HCT116 (cell line): Measurements from ENCODE around the gene TPM2. TPM values are rescaled to one million over a fixed set of nuclear protein-coding genes. Genes with fewer than 3 reads are reported as not detected.

ENCODE experiments used
- ATAC-seq: fragments of 200-7000 bp; cut with Tn5 transposase; 2 replicates; pipeline ENCODE4 v1.9.1; 2020; ENCODE audit warnings: mild to moderate bottlenecking, moderate library complexity
- BruUV-seq: library from RNA; stranded (reverse); fragments of 400-500 nt; replicated peaks from 2 replicates; lab custom pipeline; 2021; lab: Mats Ljungman, UMichigan
- CTCF ChIA-PET: fragments of 300-600 bp; sonication (Branson Sonifier 250); formaldehyde crosslinking; loops from one replicate; lab custom pipeline; 2021; ENCODE audit warnings: antibody characterized with exemption; lab: Charles Lee
- POLR2A ChIA-PET: fragments of 300-600, 350-600 bp; sonication (Branson Sonifier 250); formaldehyde crosslinking; loops from one replicate; lab custom pipeline; 2021; ENCODE audit warnings: antibody characterized with exemption; lab: Charles Lee
- RAD21 ChIA-PET, 2 experiments: fragments of 300-600 bp; sonication (Branson Sonifier 250); formaldehyde crosslinking; loops; one replicate each; lab custom pipeline; 2023; ENCODE audit warnings: low total read pairs in 2 of 2; ENCODE audit not compliant: uncharacterized antibody in 2 of 2, unreplicated experiment in 2 of 2, low non-redundant PET in 1 of 2; lab: Charles Lee
- DNase-seq: peaks from one replicate; pipeline ENCODE4 v3.0.0-alpha.2; 2010; ENCODE audit warnings: low read depth, low spot score
- H2AFZ ChIP-seq: fragments of 200-600 bp; shearing (Covaris generic), sonication (generic); 2 replicates; pipeline ENCODE4 v1.6.1; 2017; ENCODE audit warnings: low read depth, mixed run types, mixed read lengths, antibody characterized with exemption, low read length; ENCODE audit not compliant: poor library complexity, severe bottlenecking
- H3K27ac ChIP-seq: 2 replicates; pipeline ENCODE4 v1.5.1; 2012; ENCODE audit warnings: low read depth, low read length
- H3K27me3 ChIP-seq: fragments of 200-600 bp; sonication (generic); 2 replicates; pipeline ENCODE4 v1.6.1; 2016; ENCODE audit warnings: mixed run types, low read length, mixed read lengths; ENCODE audit not compliant: insufficient read depth
- H3K36me3 ChIP-seq, 2 experiments: fragments of 200-500 bp in 1 of 2; fragments of 200-600 bp in 1 of 2; sonication (Bioruptor generic) in 1 of 2; sonication (generic) in 1 of 2; 2 replicates each; pipeline versions ENCODE4 v1.5.1 to v1.6.1; 2014 to 2016; ENCODE audit warnings: low read length in 2 of 2, inconsistent platforms in 1 of 2, mixed read lengths in 1 of 2, mixed run types in 1 of 2; ENCODE audit not compliant: insufficient read depth in 2 of 2, control insufficient read depth in 1 of 2
- H3K4me1 ChIP-seq, 2 experiments: fragments of 200-600 bp in 1 of 2; sonication (generic) in 1 of 2; 2 replicates each; pipeline versions ENCODE4 v1.5.1 to v1.6.1; 2012 to 2017; ENCODE audit warnings: low read length in 2 of 2, inconsistent platforms in 1 of 2, mild to moderate bottlenecking in 1 of 2, mixed read lengths in 1 of 2, mixed run types in 1 of 2, moderate library complexity in 1 of 2; ENCODE audit not compliant: insufficient read depth in 2 of 2, control insufficient read depth in 1 of 2
- H3K4me2 ChIP-seq: fragments of 200-600 bp; sonication (generic); 2 replicates; pipeline ENCODE4 v1.6.1; 2017; ENCODE audit warnings: mixed run types, low read length, mixed read lengths
- H3K4me3 ChIP-seq, 2 experiments: fragments of 200-600 bp in 1 of 2; sonication (generic) in 1 of 2; replicated peaks in 1 of 2; 2 replicates each; pipeline ENCODE4 v1.5.1; 2011 to 2016; ENCODE audit warnings: low read length in 2 of 2, control low read depth in 1 of 2, low read depth in 1 of 2, mild to moderate bottlenecking in 1 of 2, mixed read lengths in 1 of 2, mixed run types in 1 of 2
- H3K79me2 ChIP-seq: fragments of 200-600 bp; sonication (generic); 2 replicates; pipeline ENCODE4 v1.6.1; 2017; ENCODE audit warnings: mild to moderate bottlenecking, mixed run types, low read length, moderate library complexity, mixed read lengths; ENCODE audit not compliant: insufficient read depth
- H3K9ac ChIP-seq: fragments of 200-600 bp; sonication (generic); 2 replicates; pipeline ENCODE4 v1.6.1; 2016; ENCODE audit warnings: low read length, mixed read lengths
- H3K9me2 ChIP-seq: fragments of 200-600 bp; sonication (generic), shearing (Covaris generic); 2 replicates; pipeline ENCODE4 v1.6.1; 2017; ENCODE audit warnings: mixed run types, mild to moderate bottlenecking, moderate library complexity; ENCODE audit not compliant: insufficient read depth
- H3K9me3 ChIP-seq, 2 experiments: fragments of 200-500 bp in 1 of 2; fragments of 200-600 bp in 1 of 2; sonication (Bioruptor generic) in 1 of 2; sonication (generic) in 1 of 2; 2 replicates each; pipeline ENCODE4 v1.6.1; 2014 to 2017; ENCODE audit warnings: low read length in 2 of 2, mixed read lengths in 2 of 2, inconsistent platforms in 1 of 2, low read depth in 1 of 2, mild to moderate bottlenecking in 1 of 2, mixed run types in 1 of 2, moderate library complexity in 1 of 2; ENCODE audit not compliant: control insufficient read depth in 1 of 2, insufficient read depth in 1 of 2
- H4K20me1 ChIP-seq: fragments of 200-600 bp; sonication (generic), shearing (Covaris generic); 2 replicates; pipeline ENCODE4 v1.6.1; 2017; ENCODE audit warnings: mixed run types, mild to moderate bottlenecking, moderate library complexity; ENCODE audit not compliant: insufficient read depth
- CBX3 ChIP-seq: IDR thresholded peaks from 2 replicates; pipeline ENCODE4 v1.6.1; 2012; ENCODE audit warnings: low read depth
- CEBPB ChIP-seq: IDR thresholded peaks from 2 replicates; pipeline ENCODE4 v1.6.1; 2012; ENCODE audit warnings: low read depth
- EGR1 ChIP-seq: IDR thresholded peaks from 2 replicates; pipeline ENCODE4 v1.6.1; 2012; ENCODE audit warnings: low read depth
- ELF1 ChIP-seq: IDR thresholded peaks from 2 replicates; pipeline ENCODE4 v1.6.1; 2012; ENCODE audit warnings: low read depth, borderline replicate concordance
- EZH2 ChIP-seq: fragments of 200-600 bp; sonication (generic); IDR thresholded peaks from 2 replicates; pipeline ENCODE4 v1.6.1; 2017; ENCODE audit warnings: antibody characterized with exemption, mixed run types
- EZH2phosphoT487 ChIP-seq: fragments of 200-600 bp; IDR thresholded peaks from 2 replicates; pipeline ENCODE4 v1.6.1; 2018; ENCODE audit warnings: antibody characterized with exemption, borderline replicate concordance
- FOSL1 ChIP-seq: IDR thresholded peaks from 2 replicates; pipeline ENCODE4 v1.6.1; 2012; ENCODE audit warnings: low read depth
- JUND ChIP-seq: IDR thresholded peaks from 2 replicates; pipeline ENCODE4 v1.6.1; 2012
- SIN3A ChIP-seq: IDR thresholded peaks from 2 replicates; pipeline ENCODE4 v1.6.1; 2012; ENCODE audit warnings: low read depth
- SRF ChIP-seq: IDR thresholded peaks from 2 replicates; pipeline ENCODE4 v1.6.1; 2012; ENCODE audit warnings: low read depth
- TCF7L2 ChIP-seq: IDR thresholded peaks from 2 replicates; pipeline ENCODE4 v1.7.0; 2011; ENCODE audit warnings: borderline replicate concordance, inconsistent platforms; ENCODE audit not compliant: insufficient read depth, insufficient read length; ENCODE audit errors: extremely low read depth
- YY1 ChIP-seq: IDR thresholded peaks from 2 replicates; pipeline ENCODE4 v1.6.1; 2011; ENCODE audit warnings: low read length, low read depth, moderate library complexity, mild to moderate bottlenecking; ENCODE audit not compliant: insufficient replicate concordance; ENCODE audit errors: extremely low read depth
- ZFX ChIP-seq: fragments of 450-650 bp; IDR thresholded peaks from 2 replicates; pipeline ENCODE4 v1.6.1; 2017
- ZNF274 ChIP-seq: fragments of 200-500 bp; sonication (Bioruptor generic); IDR thresholded peaks from 2 replicates; pipeline ENCODE4 v1.6.1; 2014; ENCODE audit warnings: mild to moderate bottlenecking, low read depth, low read length, inconsistent platforms
- intact Hi-C: fragments of 100-400 bp; cut with micrococcal nuclease; formaldehyde crosslinking; loops from 2 replicates; pipeline ENCODE4 v1.10.0; 2022
- total RNA-seq: library from RNA; stranded (reverse); gene quantifications from one replicate; pipeline ENCODE4 v1.2.1, GENCODE V29; 2021; ENCODE audit not compliant: unreplicated experiment
- TF ChIP-seq, protein P1 (sequence below): IDR thresholded peaks from 2 replicates; pipeline ENCODE4 v1.6.1; 2012
- TF ChIP-seq, protein P2 (sequence below): IDR thresholded peaks from 2 replicates; pipeline ENCODE4 v1.6.1; 2012; ENCODE audit warnings: low read depth

Gene TPM2
- total RNA-seq, 1 experiment from 2014 or later: 278 TPM

DNA sequence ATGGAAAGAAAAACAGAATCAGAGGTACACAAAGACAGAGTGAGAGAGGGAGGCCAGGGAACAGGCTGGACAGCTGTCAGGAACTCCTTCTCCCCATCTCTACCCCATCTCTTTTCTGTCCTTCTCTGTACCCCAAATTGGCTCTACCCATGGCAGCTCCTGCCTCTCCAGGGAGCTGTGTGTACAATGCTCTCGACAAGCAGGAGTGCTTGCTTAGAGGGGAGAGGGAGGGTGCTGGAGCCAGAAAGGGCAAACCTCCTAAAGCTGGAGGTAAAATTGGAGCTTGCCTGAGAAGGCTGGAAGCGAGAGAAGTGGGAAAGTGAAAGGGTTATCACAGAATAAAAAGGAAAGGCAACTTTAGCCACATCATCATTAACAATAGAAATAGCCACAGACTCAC is 6.4 kb downstream of the TPM2 start:
- CTCF ChIA-PET: interaction anchor here (1.3 kb wide), 1 partner anchor 13 kb away, joined by 4 read pairs; no protein-coding TSS in a partner anchor
- no peaks in the 10 kb centered on the region for H3K9me3 ChIP-seq
- no peaks in the 10 kb centered on the region for H4K20me1 ChIP-seq
- no peak for ATAC-seq
- no peaks in the 10 kb centered on the region for H3K27me3 ChIP-seq
- H3K27ac ChIP-seq: no peak overlapping the region
- RAD21 ChIA-PET: no interaction called here
- intact Hi-C loops: no loop called here
- POLR2A ChIA-PET: interaction anchor here (1.0 kb wide), 1 partner anchor 13 kb away, joined by 3 read pairs; no protein-coding TSS in a partner anchor
- peaks cover 31% of the 10 kb centered on the region for H3K79me2 ChIP-seq
- no peaks in the 10 kb centered on the region for H3K9me2 ChIP-seq
- no TSS peak for BruUV-seq
- H3K9ac ChIP-seq: no peak overlapping the region
- DNase-seq: no peak
- H3K36me3 ChIP-seq: peaks cover 45 to 62% of the 10 kb centered on the region in 2 experiments; a peak in 3 of 4 replicates
- TF ChIP-seq JUND (no peak), CBX3 (no peak), FOSL1 (no peak), CEBPB (no peak), EZH2phosphoT487 (no peak), ELF1 (no peak), ZNF274 (no peak), SIN3A (no peak), YY1 (no peak), TCF7L2 (no peak), SRF (no peak), ZFX (no peak), EZH2 (no peak), EGR1 (no peak)
- TF ChIP-seq, protein P1, sequence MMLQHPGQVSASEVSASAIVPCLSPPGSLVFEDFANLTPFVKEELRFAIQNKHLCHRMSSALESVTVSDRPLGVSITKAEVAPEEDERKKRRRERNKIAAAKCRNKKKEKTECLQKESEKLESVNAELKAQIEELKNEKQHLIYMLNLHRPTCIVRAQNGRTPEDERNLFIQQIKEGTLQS: no peak
- TF ChIP-seq, protein P2, sequence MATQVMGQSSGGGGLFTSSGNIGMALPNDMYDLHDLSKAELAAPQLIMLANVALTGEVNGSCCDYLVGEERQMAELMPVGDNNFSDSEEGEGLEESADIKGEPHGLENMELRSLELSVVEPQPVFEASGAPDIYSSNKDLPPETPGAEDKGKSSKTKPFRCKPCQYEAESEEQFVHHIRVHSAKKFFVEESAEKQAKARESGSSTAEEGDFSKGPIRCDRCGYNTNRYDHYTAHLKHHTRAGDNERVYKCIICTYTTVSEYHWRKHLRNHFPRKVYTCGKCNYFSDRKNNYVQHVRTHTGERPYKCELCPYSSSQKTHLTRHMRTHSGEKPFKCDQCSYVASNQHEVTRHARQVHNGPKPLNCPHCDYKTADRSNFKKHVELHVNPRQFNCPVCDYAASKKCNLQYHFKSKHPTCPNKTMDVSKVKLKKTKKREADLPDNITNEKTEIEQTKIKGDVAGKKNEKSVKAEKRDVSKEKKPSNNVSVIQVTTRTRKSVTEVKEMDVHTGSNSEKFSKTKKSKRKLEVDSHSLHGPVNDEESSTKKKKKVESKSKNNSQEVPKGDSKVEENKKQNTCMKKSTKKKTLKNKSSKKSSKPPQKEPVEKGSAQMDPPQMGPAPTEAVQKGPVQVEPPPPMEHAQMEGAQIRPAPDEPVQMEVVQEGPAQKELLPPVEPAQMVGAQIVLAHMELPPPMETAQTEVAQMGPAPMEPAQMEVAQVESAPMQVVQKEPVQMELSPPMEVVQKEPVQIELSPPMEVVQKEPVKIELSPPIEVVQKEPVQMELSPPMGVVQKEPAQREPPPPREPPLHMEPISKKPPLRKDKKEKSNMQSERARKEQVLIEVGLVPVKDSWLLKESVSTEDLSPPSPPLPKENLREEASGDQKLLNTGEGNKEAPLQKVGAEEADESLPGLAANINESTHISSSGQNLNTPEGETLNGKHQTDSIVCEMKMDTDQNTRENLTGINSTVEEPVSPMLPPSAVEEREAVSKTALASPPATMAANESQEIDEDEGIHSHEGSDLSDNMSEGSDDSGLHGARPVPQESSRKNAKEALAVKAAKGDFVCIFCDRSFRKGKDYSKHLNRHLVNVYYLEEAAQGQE: no peak
- no peak overlapping the region for H3K4me3 ChIP-seq
- H3K4me2 ChIP-seq: no peak overlapping the region
- H3K4me1 ChIP-seq: peaks cover 9 to 11% of the 10 kb centered on the region in 2 experiments
- H2AFZ ChIP-seq: no peak overlapping the region
